ENCODE results near the gene CAMTA1. TPM values are rescaled to one million over a fixed set of nuclear protein-coding genes. Genes with fewer than 3 reads are reported as not detected.

CAMTA1 gene
- polyA plus RNA-seq, 1 of the 3 experiments (the other 2 are of a cell fraction), result 63.1 TPM

DNA sequence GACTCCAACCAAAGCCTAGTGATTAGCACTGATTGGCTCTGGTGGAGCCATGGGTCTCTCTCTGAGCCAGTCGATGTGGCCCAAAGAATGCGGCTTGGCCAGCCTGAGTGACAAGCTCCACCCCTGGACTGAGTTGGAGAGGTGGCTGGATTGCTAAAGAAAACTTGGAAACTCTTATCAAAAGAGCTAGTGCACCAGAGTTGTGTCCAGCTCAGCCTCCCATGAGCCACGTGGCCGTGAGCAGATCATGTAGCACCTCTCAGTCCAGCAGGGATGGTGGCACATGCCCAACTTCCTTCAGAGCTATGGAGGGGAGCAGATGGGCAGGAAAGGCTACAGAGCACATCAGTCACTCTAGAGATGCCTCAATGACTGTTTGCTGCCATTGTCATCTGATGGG lies 843.0 kb downstream of the CAMTA1 start:
- H3K27ac ChIP-seq (ENCODE audit: low read depth in 2 of 2, low read length in 1 of 2), result peak overlapping the region in 1 of 2 experiments; percentile 100; a peak in 2 of 4 replicates
- no peaks in the 10 kb centered on the region for H3K79me2 ChIP-seq (ENCODE audit: insufficient read depth)
- no peak overlapping the region for H3K4me2 ChIP-seq
- no peaks in the 10 kb centered on the region for H3F3A ChIP-seq (replicated peaks; ENCODE audit: insufficient read depth)
- ChIA-PET CTCF (interaction anchor here (0.8 to 4.4 kb wide), 12 partner anchors 9 to 334 kb away, joined by 3 to 32 read pairs (median 4); no protein-coding TSS in a partner anchor), POLR2A (interaction anchor here (1.0 to 2.8 kb wide), 8 partner anchors 10 to 70 kb away, joined by 3 to 37 read pairs (median 8); no protein-coding TSS in a partner anchor)
- WGBS (ENCODE audit: low lambda C conversion rate), result 0% methylated on average over 2 of the region's 4 CpGs
- H3K36me3 ChIP-seq (replicated peaks in 1 of 2; ENCODE audit: control insufficient read depth in 1 of 2, insufficient read depth in 2 of 2, low read length in 1 of 2), result no peaks in the 10 kb centered on the region
- no peak overlapping the region for H3K9ac ChIP-seq
- H4K20me1 ChIP-seq (ENCODE audit: insufficient read depth), result no peaks in the 10 kb centered on the region
- H2AFZ ChIP-seq (ENCODE audit: low read depth), result no peak overlapping the region
- no peaks in the 10 kb centered on the region for H3K9me3 ChIP-seq
- H3K27me3 ChIP-seq (ENCODE audit: insufficient read depth), result peaks cover 6% of the 10 kb centered on the region; the same call in 1 of the 2 replicates
- TF ChIP-seq, protein P1, sequence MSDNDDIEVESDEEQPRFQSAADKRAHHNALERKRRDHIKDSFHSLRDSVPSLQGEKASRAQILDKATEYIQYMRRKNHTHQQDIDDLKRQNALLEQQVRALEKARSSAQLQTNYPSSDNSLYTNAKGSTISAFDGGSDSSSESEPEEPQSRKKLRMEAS (IDR thresholded peaks at IDR 0.05; ENCODE audit: low read depth), result no peak
- no peak for TF ChIP-seq YY1 (IDR thresholded peaks at IDR 0.05; ENCODE audit: low read depth)
- no peak for DNase-seq
- no peak overlapping the region for H3K4me3 ChIP-seq (ENCODE audit: low read depth in 2 of 2, low read length in 1 of 2)
- H3K4me1 ChIP-seq (ENCODE audit: control insufficient read depth in 1 of 2, insufficient read depth in 2 of 2, low read depth in 1 of 2, low read length in 1 of 2), result peaks cover 0 to 80% of the 10 kb centered on the region in 2 experiments; a peak in 2 of 4 replicates
- no peaks in the 10 kb centered on the region for H3K9me2 ChIP-seq

DNA sequence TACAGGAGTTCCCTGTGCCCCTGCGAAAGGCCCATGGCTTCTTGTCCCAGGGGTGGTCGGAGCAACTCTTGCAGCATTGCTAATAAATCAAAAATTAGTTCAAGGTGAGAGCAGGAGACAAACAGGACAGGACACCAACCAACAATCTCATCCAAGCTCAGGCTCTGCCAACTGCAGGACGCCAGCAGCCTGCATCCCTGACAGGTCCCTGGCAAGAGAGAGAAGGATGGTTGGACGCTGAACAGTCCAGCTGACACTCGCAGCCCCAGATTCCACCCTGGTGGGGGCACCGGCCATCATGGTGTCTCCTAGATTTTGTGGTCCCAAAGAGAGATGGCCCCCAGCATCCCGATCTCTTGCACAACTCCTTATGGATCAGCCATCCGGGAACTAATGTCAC lies 843.8 kb downstream of the CAMTA1 start:
- Histone ChIP-seq H3F3A (replicated peaks; ENCODE audit: insufficient read depth) (no peaks in the 10 kb centered on the region), H3K36me3 (replicated peaks in 1 of 2; ENCODE audit: control insufficient read depth in 1 of 2, insufficient read depth in 2 of 2, low read length in 1 of 2) (no peaks in the 10 kb centered on the region), H3K9me2 (no peaks in the 10 kb centered on the region), H2AFZ (ENCODE audit: low read depth) (no peak overlapping the region), H3K4me2 (no peak overlapping the region), H3K9ac (no peak overlapping the region), H3K9me3 (no peaks in the 10 kb centered on the region), H3K27me3 (ENCODE audit: insufficient read depth) (peaks cover 6% of the 10 kb centered on the region; the same call in 1 of the 2 replicates), H3K27ac (ENCODE audit: low read depth in 2 of 2, low read length in 1 of 2) (peak overlapping the region; percentile 9 to 100; a peak in 3 of 4 replicates), H3K79me2 (ENCODE audit: insufficient read depth) (no peaks in the 10 kb centered on the region), H3K4me3 (ENCODE audit: low read depth in 2 of 2, low read length in 1 of 2) (no peak overlapping the region), H4K20me1 (ENCODE audit: insufficient read depth) (no peaks in the 10 kb centered on the region), H3K4me1 (ENCODE audit: control insufficient read depth in 1 of 2, insufficient read depth in 2 of 2, low read depth in 1 of 2, low read length in 1 of 2) (peaks cover 0 to 87% of the 10 kb centered on the region in 2 experiments; a peak in 2 of 4 replicates)
- DNase-seq, result no peak
- ChIA-PET POLR2A (interaction anchor here (0.7 to 2.8 kb wide), 19 partner anchors 11 to 844 kb away, joined by 3 to 37 read pairs (median 5); partner anchors contain the start of gene CAMTA1), CTCF (interaction anchor here (0.6 to 4.4 kb wide), 14 partner anchors 10 to 91 kb away, joined by 3 to 32 read pairs (median 4); no protein-coding TSS in a partner anchor)
- TF ChIP-seq POLR2AphosphoS5 (IDR thresholded peaks at IDR 0.05; ENCODE audit: low read depth, low read length) (no peak), NRF1 (IDR thresholded peaks at IDR 0.05; ENCODE audit: low read depth, low read length) (no peak), FOXJ3 (CRISPR knock-in tag; IDR thresholded peaks at IDR 0.05) (no peak), EP300 (IDR thresholded peaks at IDR 0.05; ENCODE audit: borderline replicate concordance in 1 of 2, low read depth in 1 of 2, low read length in 1 of 2) (no peak), GATA2 (CRISPR knock-in tag; IDR thresholded peaks at IDR 0.05) (no peak)
- TF ChIP-seq, protein P2, sequence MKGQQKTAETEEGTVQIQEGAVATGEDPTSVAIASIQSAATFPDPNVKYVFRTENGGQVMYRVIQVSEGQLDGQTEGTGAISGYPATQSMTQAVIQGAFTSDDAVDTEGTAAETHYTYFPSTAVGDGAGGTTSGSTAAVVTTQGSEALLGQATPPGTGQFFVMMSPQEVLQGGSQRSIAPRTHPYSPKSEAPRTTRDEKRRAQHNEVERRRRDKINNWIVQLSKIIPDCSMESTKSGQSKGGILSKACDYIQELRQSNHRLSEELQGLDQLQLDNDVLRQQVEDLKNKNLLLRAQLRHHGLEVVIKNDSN (IDR thresholded peaks at IDR 0.05; ENCODE audit: borderline replicate concordance, low read depth), result no peak
- TF ChIP-seq, protein P3, sequence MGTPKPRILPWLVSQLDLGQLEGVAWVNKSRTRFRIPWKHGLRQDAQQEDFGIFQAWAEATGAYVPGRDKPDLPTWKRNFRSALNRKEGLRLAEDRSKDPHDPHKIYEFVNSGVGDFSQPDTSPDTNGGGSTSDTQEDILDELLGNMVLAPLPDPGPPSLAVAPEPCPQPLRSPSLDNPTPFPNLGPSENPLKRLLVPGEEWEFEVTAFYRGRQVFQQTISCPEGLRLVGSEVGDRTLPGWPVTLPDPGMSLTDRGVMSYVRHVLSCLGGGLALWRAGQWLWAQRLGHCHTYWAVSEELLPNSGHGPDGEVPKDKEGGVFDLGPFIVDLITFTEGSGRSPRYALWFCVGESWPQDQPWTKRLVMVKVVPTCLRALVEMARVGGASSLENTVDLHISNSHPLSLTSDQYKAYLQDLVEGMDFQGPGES (IDR thresholded peaks at IDR 0.05; ENCODE audit: low read depth, low read length), result no peak
- TF ChIP-seq, protein P4, sequence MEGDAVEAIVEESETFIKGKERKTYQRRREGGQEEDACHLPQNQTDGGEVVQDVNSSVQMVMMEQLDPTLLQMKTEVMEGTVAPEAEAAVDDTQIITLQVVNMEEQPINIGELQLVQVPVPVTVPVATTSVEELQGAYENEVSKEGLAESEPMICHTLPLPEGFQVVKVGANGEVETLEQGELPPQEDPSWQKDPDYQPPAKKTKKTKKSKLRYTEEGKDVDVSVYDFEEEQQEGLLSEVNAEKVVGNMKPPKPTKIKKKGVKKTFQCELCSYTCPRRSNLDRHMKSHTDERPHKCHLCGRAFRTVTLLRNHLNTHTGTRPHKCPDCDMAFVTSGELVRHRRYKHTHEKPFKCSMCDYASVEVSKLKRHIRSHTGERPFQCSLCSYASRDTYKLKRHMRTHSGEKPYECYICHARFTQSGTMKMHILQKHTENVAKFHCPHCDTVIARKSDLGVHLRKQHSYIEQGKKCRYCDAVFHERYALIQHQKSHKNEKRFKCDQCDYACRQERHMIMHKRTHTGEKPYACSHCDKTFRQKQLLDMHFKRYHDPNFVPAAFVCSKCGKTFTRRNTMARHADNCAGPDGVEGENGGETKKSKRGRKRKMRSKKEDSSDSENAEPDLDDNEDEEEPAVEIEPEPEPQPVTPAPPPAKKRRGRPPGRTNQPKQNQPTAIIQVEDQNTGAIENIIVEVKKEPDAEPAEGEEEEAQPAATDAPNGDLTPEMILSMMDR (IDR thresholded peaks at IDR 0.05), result no peak
- WGBS (ENCODE audit: low lambda C conversion rate), result 42% methylated on average over 5 of the region's 8 CpGs
